Neural cell (in vitro differentiated cells): ENCODE results near the gene NYAP1. TPM values are rescaled to one million over a fixed set of nuclear protein-coding genes. Genes with fewer than 3 reads are reported as not detected.

Experiments
- H2AFZ ChIP-seq: fragments of 200-600, 300-800 bp; sonication (generic), shearing (Covaris generic); 2 replicates; pipeline ENCODE4 v1.6.0; 2014; ENCODE audit warnings: low read depth, mild to moderate bottlenecking, antibody characterized with exemption, low read length, moderate library complexity
- H3F3A ChIP-seq: fragments of 200-600 bp; shearing (Covaris generic); 2 replicates; pipeline ENCODE4 v1.6.1; 2016; ENCODE audit warnings: mild to moderate bottlenecking, moderate library complexity, mixed read lengths, antibody characterized with exemption, low read length; ENCODE audit not compliant: insufficient read depth, poor library complexity, severe bottlenecking
- H3K27ac ChIP-seq: fragments of 200-600, 300-800 bp; sonication (generic), shearing (Covaris generic); 2 replicates; pipeline ENCODE4 v1.5.1; 2014; ENCODE audit warnings: mild to moderate bottlenecking, low read length, moderate library complexity
- H3K27me3 ChIP-seq: fragments of 300-800, 200-600 bp; sonication (generic), shearing (Covaris generic); 2 replicates; pipeline ENCODE4 v1.6.0; 2014; ENCODE audit warnings: mild to moderate bottlenecking, low read depth, low read length, moderate library complexity; ENCODE audit not compliant: insufficient read depth
- H3K36me3 ChIP-seq: fragments of 300-800, 200-600 bp; sonication (generic), shearing (Covaris generic); 2 replicates; pipeline ENCODE4 v1.5.1; 2014; ENCODE audit warnings: mild to moderate bottlenecking, antibody characterized with exemption, low read length, moderate library complexity; ENCODE audit not compliant: insufficient read depth
- H3K4me2 ChIP-seq: fragments of 300-800, 200-600 bp; sonication (generic), shearing (Covaris generic); 2 replicates; pipeline ENCODE4 v1.6.0; 2014; ENCODE audit warnings: mild to moderate bottlenecking, low read length
- H3K4me3 ChIP-seq: fragments of 300-800, 200-600 bp; sonication (generic), shearing (Covaris generic); 2 replicates; pipeline ENCODE4 v1.5.1; 2014; ENCODE audit warnings: mild to moderate bottlenecking, low read length, moderate library complexity
- H3K79me2 ChIP-seq: fragments of 200-600 bp; shearing (Covaris generic); replicated peaks from 2 replicates; pipeline ENCODE4 v1.6.0; 2014; ENCODE audit warnings: mild to moderate bottlenecking, low read length, moderate library complexity; ENCODE audit not compliant: insufficient read depth
- H3K9ac ChIP-seq: fragments of 300-800, 200-600 bp; sonication (generic), shearing (Covaris generic); 2 replicates; pipeline ENCODE4 v1.6.1; 2016; ENCODE audit warnings: mild to moderate bottlenecking, low read length, mixed read lengths
- H3K9me2 ChIP-seq: fragments of 200-600 bp; shearing (Covaris generic); 2 replicates; pipeline ENCODE4 v1.6.1; 2016; ENCODE audit warnings: mild to moderate bottlenecking, low read length, mixed read lengths; ENCODE audit not compliant: insufficient read depth
- H3K9me3 ChIP-seq: fragments of 200-600, 300-800 bp; sonication (generic), shearing (Covaris generic); 2 replicates; pipeline ENCODE4 v1.6.1; 2016; ENCODE audit warnings: mild to moderate bottlenecking, mixed run types, low read length, moderate library complexity, mixed read lengths
- H4K20me1 ChIP-seq: fragments of 200-600 bp; shearing (Covaris generic); 2 replicates; pipeline ENCODE4 v1.6.1; 2016; ENCODE audit warnings: mild to moderate bottlenecking, mixed run types; ENCODE audit not compliant: insufficient read depth
- CTCF ChIP-seq: fragments of 450-650 bp; IDR thresholded peaks from 2 replicates; pipeline ENCODE4 v1.5.1; 2014; ENCODE audit warnings: antibody characterized with exemption, mild to moderate bottlenecking, moderate library complexity; ENCODE audit not compliant: poor library complexity, severe bottlenecking
- EP300 ChIP-seq: fragments of 450-650 bp; conservative IDR thresholded peaks from 2 replicates; pipeline ENCODE4 v1.6.1; 2014; ENCODE audit warnings: antibody characterized with exemption, mild to moderate bottlenecking, moderate library complexity; ENCODE audit not compliant: poor library complexity, severe bottlenecking
- EZH2 ChIP-seq: fragments of 200-600, 300-800 bp; shearing (Covaris generic), sonication (generic); IDR thresholded peaks from 2 replicates; pipeline ENCODE4 v1.6.1; 2014; ENCODE audit warnings: antibody characterized with exemption, low read length, borderline replicate concordance, mild to moderate bottlenecking; ENCODE audit not compliant: insufficient read depth, poor library complexity, severe bottlenecking
- MXI1 ChIP-seq: fragments of 450-650 bp; conservative IDR thresholded peaks from 2 replicates; pipeline ENCODE4 v1.6.1; 2014; ENCODE audit warnings: antibody characterized with exemption, mild to moderate bottlenecking; ENCODE audit not compliant: poor library complexity, severe bottlenecking
- POLR2AphosphoS5 ChIP-seq: IDR thresholded peaks from 2 replicates; pipeline ENCODE4 v1.6.1; 2012
- RAD21 ChIP-seq: fragments of 450-650 bp; conservative IDR thresholded peaks from 2 replicates; pipeline ENCODE4 v1.6.1; 2014; ENCODE audit warnings: antibody characterized with exemption, mild to moderate bottlenecking, moderate library complexity
- REST ChIP-seq: IDR thresholded peaks from 2 replicates; pipeline ENCODE4 v1.6.1; 2012; ENCODE audit warnings: borderline replicate concordance
- SMC3 ChIP-seq: fragments of 450-650 bp; conservative IDR thresholded peaks from 2 replicates; pipeline ENCODE4 v1.6.1; 2014; ENCODE audit warnings: antibody characterized with exemption, mild to moderate bottlenecking, moderate library complexity; ENCODE audit not compliant: poor library complexity
- TAF1 ChIP-seq: IDR thresholded peaks from 2 replicates; pipeline ENCODE4 v1.6.1; 2012; ENCODE audit warnings: low read depth
- polyA plus RNA-seq: library from polyadenylated mRNA; depleted of rRNA; stranded (reverse); fragments of >200 nt; gene quantifications from 2 replicates; pipeline ENCODE4 v1.2.3, GENCODE V29; 2014

NYAP1 gene
- polyA plus RNA-seq, 1 donor from 2014 or later = 70.1 TPM

GRCh38 chr7:100478958-100479660 lies 4.6 kb upstream of the NYAP1 start, which contains the start of gene TSC22D4:
TSS of gene TSC22D4 (minus strand) at chr7:100479214. CDS start at chr7:100478038, 1,176 bp downstream.
- H3K36me3 ChIP-seq = no peaks in the 10 kb centered on the region
- H3K4me2 ChIP-seq = peak within 1 kb of the TSS; percentile 56
- H2AFZ ChIP-seq = peak within 1 kb of the TSS; percentile 73
- peak within 1 kb of the TSS; percentile 71 for H3K9ac ChIP-seq
- no peaks in the 10 kb centered on the region for H3K27me3 ChIP-seq
- peaks cover 4% of the 10 kb centered on the region for H3K79me2 ChIP-seq
- no peaks in the 10 kb centered on the region for H3K9me2 ChIP-seq
- H3K9me3 ChIP-seq = no peaks in the 10 kb centered on the region
- peak within 1 kb of the TSS; percentile 62 for H3K27ac ChIP-seq
- H3K4me3 ChIP-seq = peak within 1 kb of the TSS; percentile 96
- no peaks in the 10 kb centered on the region for H4K20me1 ChIP-seq
- no peaks in the 10 kb centered on the region for H3F3A ChIP-seq
- TF ChIP-seq TAF1 (no peak), EP300 (peak; percentile 40), EZH2 (no peak), RAD21 (peak; percentile 22), POLR2AphosphoS5 (peak; percentile 60), MXI1 (peak; percentile 54)

- Histone ChIP-seq H3K36me3 (no peaks in the 10 kb centered on the region), H3K27ac (no peak overlapping the region), H3K27me3 (no peaks in the 10 kb centered on the region), H3K79me2 (peaks cover 27% of the 10 kb centered on the region), H2AFZ (no peak overlapping the region), H3F3A (no peaks in the 10 kb centered on the region), H3K4me3 (no peak overlapping the region), H3K9me3 (no peaks in the 10 kb centered on the region), H3K4me2 (no peak overlapping the region), H4K20me1 (no peaks in the 10 kb centered on the region), H3K9ac (no peak overlapping the region), H3K9me2 (no peaks in the 10 kb centered on the region)
- TF ChIP-seq TAF1 (no peak), EP300 (no peak), CTCF (no peak), SMC3 (no peak), REST (no peak), EZH2 (no peak), MXI1 (no peak), RAD21 (no peak), POLR2AphosphoS5 (no peak)
Measured at GRCh38 chr7:100481466-100481865, 2.3 kb upstream of the NYAP1 start.
